NOMO-1 treated with DMSO at 0.1 percent for 48 hours (cell line): ENCODE measurements around the gene GPR22.
A peak's percentile ranks its signal among the peaks of the same experiment; 100 is the strongest.

Experiments
- DNase-seq: peaks from one replicate; lab custom pipeline; 2025; ENCODE audit not compliant: unreplicated experiment; lab: John Stamatoyannopoulos, UW

The GPR22 gene

DNA sequence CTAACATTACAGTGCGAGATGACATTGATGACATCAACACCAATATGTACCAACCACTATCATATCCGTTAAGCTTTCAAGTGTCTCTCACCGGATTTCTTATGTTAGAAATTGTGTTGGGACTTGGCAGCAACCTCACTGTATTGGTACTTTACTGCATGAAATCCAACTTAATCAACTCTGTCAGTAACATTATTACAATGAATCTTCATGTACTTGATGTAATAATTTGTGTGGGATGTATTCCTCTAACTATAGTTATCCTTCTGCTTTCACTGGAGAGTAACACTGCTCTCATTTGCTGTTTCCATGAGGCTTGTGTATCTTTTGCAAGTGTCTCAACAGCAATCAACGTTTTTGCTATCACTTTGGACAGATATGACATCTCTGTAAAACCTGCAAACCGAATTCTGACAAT is 4.3 kb downstream of the GPR22 start:
- no peak for DNase-seq

DNA sequence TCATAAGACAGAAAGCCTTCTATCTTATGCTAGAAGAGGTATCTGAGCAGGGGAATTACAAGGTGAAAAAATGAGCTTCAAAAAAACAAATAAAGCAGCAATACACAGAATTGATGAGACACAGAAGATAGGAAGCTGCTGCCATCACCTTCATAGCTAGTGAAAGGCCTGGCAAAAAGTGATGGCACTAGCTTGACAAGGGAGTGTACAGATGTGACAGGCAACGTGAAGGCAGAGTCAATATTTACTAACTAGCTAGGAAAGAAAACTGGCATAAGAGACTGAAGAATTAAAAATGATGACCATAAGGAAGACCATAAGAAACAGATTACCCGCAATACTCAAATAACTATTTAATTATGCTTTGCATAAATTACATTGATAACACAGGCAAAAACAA is 9.4 kb downstream of the GPR22 start:
- no peak for DNase-seq

DNA sequence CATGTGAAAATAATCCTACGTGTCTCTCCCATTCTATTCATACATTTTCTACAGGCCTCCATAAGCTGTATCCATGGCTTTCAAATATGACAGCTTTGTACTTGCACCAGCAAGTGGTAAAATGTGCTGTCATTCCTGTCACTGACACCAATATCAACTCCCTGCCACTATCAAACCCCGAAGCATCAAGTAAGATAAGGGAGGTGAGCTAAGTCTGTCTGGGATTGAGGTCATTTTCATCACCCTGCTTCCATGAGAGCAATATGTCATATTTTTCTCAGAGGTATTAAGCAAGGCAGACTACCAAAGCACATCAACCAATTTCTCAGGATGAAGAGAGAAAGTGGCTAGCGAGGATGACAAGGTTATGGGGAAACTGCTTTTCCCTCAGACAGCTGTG is 11.1 kb downstream of the GPR22 start:
- no peak for DNase-seq

DNA sequence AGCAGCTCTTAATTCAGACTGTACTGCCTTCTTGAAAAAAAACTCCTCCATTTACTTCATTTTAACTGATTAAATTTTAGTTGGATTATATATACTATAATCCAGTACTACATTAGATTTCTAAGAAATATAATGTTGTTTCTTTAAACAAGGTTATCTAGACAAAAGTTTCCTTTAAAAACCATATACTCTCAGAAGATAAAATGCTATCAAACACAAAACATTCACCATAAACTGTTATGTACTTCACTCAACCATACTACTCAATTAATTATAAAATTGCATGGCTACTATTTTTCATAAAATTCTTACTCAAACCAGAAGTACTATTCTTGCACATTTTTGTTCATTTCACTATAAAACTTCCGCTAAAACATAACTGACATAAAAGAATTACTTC is 12.7 kb downstream of the GPR22 start:
- DNase-seq: no peak

DNA sequence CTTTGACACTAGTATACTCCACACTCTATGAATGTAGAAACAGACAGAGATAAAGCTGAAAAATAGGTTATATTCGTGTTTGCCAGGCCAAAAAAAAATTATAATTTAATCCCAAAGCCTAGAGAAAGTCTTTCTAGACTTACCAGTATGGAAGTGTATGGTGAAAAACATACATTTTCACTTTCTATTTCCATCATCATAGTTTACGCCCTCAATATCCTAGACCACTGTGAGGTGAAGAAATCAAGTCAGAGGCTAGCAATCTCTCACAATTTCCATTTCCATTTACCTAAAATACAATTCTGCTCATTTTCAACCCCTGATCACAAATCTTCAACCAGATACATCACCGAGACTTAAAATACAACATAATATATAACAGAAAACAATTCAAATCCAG is 16.2 kb downstream of the GPR22 start:
- no peak for DNase-seq

DNA sequence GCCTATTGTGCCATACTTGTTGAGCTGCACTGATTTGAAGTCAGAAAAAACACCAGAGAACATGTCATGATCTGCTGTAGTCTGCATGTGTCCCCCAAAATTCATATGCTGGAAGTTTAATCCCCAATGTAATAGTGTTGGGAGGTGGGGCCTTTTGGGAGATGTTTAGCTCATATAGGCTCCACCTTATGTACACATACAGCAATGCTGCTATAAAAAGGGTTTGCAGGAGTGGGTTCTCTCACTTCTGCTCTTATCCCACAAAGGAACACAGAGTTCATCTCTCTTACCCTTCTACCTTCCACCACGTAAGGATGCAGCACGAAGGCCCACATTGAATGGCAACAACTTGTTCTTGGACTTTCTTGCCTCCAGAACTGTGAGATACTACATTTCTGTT is 23.0 kb downstream of the GPR22 start:
- no peak for DNase-seq

DNA sequence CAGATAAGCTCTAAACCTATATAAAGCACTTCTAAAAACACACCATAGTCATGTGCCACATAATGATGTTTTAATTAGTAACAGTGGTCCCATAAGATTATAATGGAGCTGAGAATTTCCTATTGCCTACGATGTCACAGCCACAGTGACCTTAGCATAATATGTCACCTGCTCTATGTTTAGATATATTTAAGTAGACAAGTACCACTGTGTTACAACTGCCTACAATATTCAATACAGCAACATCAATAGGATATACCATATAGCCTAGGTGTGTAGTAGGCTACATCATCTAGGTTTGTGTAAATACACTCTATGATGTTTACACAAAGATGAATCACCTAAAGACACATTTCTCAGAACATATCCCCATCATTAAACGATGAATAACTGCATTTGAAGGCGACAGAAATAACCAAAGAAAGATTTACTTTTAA is 24.5 kb downstream of the GPR22 start:
- no peak for DNase-seq

DNA sequence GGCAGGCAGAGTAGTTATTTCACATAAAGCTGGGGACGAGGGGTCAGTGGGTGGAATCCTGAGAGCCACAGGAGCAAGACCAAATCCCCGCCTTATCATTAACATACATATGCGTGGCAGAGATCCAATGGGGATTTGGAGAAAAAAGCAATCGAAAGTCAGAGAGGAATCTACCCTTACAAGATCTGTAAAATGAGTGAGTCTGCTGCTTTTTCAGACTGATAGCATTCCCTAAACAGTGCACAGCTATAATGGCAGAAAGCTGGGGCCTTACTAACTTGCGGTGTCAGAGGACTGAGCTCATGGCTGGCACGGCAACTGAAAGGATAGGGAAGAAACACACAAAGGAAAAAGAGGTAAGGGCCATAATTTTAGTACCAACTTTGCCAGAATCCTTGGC is 25.0 kb downstream of the GPR22 start:
- no peak for DNase-seq

DNA sequence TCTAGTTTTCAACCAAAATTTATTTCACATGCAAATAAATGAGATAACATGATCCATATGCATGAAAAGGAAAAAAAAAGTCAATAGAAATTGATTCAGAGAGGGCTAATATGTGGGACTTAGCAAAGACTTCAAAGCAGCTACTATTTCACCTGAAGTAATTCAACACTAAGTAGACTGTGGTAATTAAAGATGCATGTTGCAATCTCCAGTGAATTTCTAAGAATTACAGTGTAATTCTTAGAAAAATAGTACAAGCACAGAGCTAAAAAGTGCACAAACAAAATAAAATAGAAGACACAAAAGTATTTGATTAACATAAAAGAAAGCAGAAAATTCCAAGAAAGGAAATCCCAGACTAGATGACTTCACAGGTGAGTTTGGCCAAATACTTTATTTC is 25.7 kb downstream of the GPR22 start:
- no peak for DNase-seq

DNA sequence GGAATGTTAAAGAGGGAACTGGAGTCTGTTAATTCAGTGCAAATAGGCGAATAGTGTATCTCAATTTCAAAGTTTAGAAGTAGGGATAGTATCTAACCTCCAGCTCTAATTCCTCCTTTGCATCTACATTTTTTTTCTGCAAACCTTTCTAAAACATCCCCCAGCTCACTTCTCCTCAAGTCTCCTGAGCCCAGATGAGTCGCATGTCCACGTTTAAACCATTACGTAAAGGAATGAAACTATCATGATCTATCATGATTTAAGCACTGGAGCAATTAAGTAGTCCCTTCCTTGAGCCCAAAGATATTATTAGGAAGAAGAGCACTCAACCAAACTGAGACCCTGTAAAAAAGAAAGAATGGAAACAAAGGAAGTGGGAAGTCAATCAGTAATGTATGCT is 29.9 kb downstream of the GPR22 start:
- DNase-seq: no peak

DNA sequence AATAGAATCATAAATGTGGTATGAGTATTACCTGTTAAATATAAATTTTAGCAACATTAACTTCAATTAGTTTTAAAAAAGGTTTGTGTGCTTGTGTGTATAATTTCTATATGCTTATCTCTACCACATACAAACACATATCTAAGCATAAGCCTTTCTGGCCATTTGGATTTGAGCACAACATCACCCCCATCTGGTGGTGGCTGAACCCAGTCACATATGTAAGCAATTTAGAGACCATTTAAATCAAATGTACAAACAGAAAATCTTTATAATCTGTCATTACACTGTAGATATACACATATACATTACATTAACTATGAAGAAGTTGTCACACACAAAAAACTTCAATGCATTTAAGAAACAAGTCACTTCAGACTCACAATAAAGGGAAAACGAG is 31.7 kb downstream of the GPR22 start:
- DNase-seq: peak; percentile 7

DNA sequence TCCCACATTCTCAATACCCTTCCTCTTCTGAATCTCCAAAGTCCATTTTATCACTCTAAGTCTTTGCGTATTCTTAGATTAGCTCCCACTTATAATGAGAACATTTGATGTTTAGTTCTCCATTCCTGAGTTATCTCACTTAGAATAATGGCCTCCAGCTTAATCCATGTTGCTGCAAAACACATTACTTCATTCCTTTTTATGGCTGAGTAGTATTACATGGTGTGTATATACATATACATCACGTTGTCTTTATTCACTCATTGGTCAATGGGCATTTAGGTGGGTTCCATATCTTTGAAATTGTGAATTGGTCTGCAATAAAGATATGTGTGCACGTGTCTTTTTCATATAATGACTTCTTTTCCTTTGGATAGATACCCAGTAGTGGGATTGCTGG is 32.3 kb downstream of the GPR22 start:
- DNase-seq: no peak

DNA sequence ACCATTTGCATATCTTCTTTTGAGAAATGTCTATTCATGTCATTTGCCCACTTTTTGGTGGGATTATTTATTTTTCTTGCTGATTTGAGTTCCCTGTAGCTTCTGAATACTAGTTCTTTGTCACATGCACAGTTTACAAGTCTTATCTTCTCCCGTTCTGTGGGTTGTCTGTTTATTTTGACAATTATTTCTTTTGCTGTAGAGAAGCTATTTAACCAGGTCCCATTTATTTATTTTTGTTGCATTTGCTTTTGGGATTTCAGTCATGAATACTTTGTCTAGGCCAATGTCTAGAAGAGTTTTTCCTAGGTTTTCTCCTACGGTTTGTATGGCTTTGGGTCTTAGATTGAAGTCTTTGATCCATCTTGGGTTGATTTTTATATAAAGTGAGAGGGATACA is 32.9 kb downstream of the GPR22 start:
- DNase-seq: no peak

DNA sequence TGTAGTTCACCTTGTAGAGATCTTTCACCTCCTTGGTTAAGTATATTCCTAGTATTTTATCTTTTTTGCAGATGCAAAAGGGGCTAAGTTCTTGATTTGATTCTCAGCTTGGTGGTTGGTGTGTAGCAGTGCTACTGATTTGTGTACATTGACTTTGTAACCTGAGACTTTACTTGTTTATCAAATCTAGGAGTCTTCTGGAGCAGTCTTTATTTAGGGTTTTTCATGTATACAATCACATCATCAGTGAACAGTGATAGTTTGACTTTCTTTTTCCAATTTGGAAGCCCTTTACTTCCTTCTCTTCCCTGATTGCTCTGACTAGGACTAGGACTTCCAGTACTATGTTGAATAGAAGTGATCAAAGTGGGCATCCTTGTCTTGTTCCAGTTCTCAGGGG is 33.8 kb downstream of the GPR22 start:
- no peak for DNase-seq

DNA sequence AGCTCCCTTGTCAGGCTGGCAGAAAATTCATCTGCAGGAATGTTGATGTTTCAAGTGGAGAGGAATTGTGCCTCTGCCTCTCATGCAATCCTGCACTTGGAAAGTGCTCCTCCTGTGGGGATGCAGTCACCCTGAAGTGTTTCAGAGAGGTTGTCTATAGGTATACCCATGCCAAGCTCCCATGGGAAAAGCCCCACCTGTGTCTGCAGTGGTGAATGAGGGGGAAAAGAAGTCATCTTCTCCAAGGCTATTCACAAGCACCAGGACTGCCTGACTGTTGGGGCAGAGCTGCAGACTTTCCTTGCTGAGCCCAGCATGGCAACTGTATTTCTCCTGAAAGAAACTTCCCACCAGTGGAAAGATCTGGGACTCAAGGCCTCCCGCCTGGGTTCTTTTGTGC is 35.5 kb downstream of the GPR22 start:
- no peak for DNase-seq

DNA sequence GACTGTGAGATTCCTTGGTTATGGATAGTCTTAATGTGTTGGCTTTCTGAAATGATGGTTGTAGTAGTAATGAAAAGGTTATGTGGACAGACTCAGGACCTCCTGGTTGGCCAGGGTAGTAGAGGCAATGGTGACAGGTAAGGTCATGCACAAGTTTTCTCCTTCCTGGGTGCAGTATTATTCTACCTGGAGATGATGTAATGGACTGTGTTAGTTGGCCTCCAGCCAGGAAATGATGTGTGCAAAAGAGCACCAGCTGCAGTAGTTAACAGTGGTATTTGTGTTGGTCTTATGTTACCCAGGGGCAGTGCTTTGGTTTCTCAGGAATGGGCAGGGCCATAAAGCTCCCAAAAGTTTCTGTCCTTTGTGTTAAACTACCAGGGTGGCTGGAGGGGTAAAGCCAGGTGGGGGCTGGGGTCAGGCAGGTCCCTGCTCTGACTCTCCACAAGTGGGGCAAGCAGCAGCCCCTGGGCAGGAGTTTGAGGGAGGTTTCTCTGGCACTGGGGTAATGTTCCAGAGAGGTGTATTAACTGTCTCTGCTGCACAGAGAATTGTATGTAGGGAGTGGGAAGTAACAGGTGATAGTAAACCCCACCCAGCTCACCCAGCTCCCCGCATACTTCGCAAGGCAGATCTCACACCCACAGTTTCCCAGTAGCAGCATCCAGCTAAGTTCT is 36.3 kb downstream of the GPR22 start:
- DNase-seq: no peak

DNA sequence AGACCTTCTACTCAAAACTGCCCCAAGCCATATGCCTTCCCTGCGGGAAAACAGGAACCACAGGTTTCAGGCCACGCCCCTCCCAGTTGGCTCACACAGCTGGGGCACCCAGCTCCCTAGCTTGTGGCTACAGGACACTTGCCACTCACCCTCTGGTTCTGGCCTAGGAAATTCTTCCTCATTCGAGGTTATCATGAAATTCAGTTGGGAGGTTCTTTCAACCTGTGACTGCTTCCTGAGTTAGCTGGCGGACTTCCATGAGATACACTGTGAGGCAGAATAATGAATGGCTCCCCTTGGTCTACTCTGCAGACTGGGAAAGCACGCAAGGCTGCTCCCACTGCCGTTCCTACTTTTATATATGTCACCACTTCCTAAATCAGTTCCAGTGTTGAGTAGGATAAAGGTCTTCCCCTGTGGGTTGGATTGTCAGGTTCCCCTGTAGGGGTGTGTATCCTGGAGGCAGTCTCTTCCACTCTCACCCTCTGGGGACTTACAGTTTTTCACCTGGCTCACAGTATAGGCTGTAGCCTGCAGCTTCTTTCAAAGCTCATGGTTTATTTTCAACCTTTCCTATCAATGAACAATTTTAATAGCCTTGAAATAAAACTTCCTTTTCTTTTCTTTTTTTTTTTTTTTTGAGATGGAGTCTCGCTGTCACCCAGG is 37.0 kb downstream of the GPR22 start:
- DNase-seq: no peak
